Right lobe of liver (tissue), 4 donors: ENCODE data around the gene NID2.

Experiments
- CTCF ChIP-seq, 4 donors: fragments of 200-600 bp in 3 of 4; fragments of 450-650 bp in 1 of 4; IDR thresholded peaks; one replicate each; pipeline versions ENCODE4 v1.5.1 to v1.8.0; 2016 to 2022; ENCODE audit warnings: antibody characterized with exemption in 4 of 4, mild to moderate bottlenecking in 2 of 4
- POLR2A ChIP-seq: fragments of 450-650 bp; IDR thresholded peaks from one replicate; pipeline ENCODE4 v1.6.1; 2017; ENCODE audit warnings: antibody characterized with exemption, mild to moderate bottlenecking
- donor health status: DM: no; HTN: no; CAD: no.
- donor health status: DM: no; HTN: no; CAD: no.
- donor health status: DM: no; HTN: yes; CAD: no.

- TF ChIP-seq CTCF (IDR thresholded peaks at IDR 0.05), result no peak
- TF ChIP-seq POLR2A, result no peak
Observed at GRCh38 chr14:51959928-51960327, 108.9 kb downstream of the NID2 start.
